HL-60 (cell line): ENCODE data around the gene BIRC6.
"Not testable (repeated sequence)": the region's sequence is repeated elsewhere in the genome, so short reads cannot be mapped to it uniquely, and the experiment has no call there.

Experiments used
- DNase-seq, 2 experiments: peaks; one replicate each; pipeline ENCODE4 v3.0.0-alpha.2; 2010 to 2020; ENCODE audit warnings: low read depth in 1 of 2, low spot score in 1 of 2
- H3K27ac ChIP-seq: fragments of 250-450 bp; sonication (Bioruptor Pico); replicated peaks from 2 replicates; pipeline ENCODE4 v1.5.1; 2020; ENCODE audit warnings: mild to moderate bottlenecking, moderate library complexity
- H3K27me3 ChIP-seq: fragments of 250-450 bp; sonication (Bioruptor Pico); 2 replicates; pipeline ENCODE4 v1.5.1; 2021; ENCODE audit warnings: mild to moderate bottlenecking, moderate library complexity; ENCODE audit not compliant: insufficient read depth, poor library complexity, severe bottlenecking
- H3K4me3 ChIP-seq: replicated peaks from 2 replicates; pipeline ENCODE4 v1.5.1; 2011; ENCODE audit warnings: mild to moderate bottlenecking, control low read depth, low read length; ENCODE audit not compliant: insufficient read depth
- CTCF ChIP-seq: IDR thresholded peaks from one replicate; pipeline ENCODE4 v1.5.1; 2011; ENCODE audit warnings: low read length, control low read depth, inconsistent platforms; ENCODE audit not compliant: insufficient read depth
- GABPA ChIP-seq: IDR thresholded peaks from 2 replicates; pipeline ENCODE4 v1.6.1; 2012; ENCODE audit warnings: low read depth
- POLR2AphosphoS5 ChIP-seq: IDR thresholded peaks from 2 replicates; pipeline ENCODE4 v1.6.1; 2012; ENCODE audit warnings: low read depth
- SPI1 ChIP-seq: IDR thresholded peaks from 2 replicates; pipeline ENCODE4 v1.6.1; 2012; ENCODE audit warnings: low read depth, mild to moderate bottlenecking, borderline replicate concordance
- TF ChIP-seq, protein P1 (sequence below): IDR thresholded peaks from 2 replicates; pipeline ENCODE4 v1.6.1; 2012; ENCODE audit warnings: low read depth; ENCODE audit not compliant: insufficient replicate concordance

The BIRC6 gene

GRCh38 chr2:32363597-32363996, 6.8 kb downstream of the BIRC6 start:
- H3K4me3 ChIP-seq: no peak overlapping the region
- no peaks in the 10 kb centered on the region for H3K27me3 ChIP-seq
- TF ChIP-seq SPI1: no peak
- TF ChIP-seq, protein P1, sequence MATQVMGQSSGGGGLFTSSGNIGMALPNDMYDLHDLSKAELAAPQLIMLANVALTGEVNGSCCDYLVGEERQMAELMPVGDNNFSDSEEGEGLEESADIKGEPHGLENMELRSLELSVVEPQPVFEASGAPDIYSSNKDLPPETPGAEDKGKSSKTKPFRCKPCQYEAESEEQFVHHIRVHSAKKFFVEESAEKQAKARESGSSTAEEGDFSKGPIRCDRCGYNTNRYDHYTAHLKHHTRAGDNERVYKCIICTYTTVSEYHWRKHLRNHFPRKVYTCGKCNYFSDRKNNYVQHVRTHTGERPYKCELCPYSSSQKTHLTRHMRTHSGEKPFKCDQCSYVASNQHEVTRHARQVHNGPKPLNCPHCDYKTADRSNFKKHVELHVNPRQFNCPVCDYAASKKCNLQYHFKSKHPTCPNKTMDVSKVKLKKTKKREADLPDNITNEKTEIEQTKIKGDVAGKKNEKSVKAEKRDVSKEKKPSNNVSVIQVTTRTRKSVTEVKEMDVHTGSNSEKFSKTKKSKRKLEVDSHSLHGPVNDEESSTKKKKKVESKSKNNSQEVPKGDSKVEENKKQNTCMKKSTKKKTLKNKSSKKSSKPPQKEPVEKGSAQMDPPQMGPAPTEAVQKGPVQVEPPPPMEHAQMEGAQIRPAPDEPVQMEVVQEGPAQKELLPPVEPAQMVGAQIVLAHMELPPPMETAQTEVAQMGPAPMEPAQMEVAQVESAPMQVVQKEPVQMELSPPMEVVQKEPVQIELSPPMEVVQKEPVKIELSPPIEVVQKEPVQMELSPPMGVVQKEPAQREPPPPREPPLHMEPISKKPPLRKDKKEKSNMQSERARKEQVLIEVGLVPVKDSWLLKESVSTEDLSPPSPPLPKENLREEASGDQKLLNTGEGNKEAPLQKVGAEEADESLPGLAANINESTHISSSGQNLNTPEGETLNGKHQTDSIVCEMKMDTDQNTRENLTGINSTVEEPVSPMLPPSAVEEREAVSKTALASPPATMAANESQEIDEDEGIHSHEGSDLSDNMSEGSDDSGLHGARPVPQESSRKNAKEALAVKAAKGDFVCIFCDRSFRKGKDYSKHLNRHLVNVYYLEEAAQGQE: no peak
- TF ChIP-seq POLR2AphosphoS5: no peak
- H3K27ac ChIP-seq: no peak overlapping the region
- DNase-seq: no peak

DNA sequence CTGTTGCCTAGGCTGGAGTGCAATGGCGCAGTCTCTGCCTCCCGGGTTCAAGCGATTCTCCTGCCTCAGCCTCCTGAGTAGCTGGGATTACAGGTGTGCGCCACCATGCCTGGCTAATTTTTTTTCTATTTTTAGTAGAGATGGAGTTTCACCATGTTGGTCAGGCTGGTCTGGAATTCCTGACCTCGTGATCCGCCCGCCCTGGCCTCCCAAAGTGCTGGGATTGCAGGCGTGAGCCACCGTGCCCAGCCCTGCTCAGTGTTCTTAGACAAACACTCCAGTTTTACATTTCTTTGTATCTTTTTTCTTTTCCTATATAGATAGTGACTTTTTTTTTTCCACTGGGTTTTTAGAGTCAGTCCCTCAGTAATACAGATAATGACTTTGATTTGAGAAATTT, 7.5 kb downstream of the BIRC6 start:
- not testable (repeated sequence) for DNase-seq, H3K4me3 ChIP-seq, H3K27ac ChIP-seq, H3K27me3 ChIP-seq

DNA sequence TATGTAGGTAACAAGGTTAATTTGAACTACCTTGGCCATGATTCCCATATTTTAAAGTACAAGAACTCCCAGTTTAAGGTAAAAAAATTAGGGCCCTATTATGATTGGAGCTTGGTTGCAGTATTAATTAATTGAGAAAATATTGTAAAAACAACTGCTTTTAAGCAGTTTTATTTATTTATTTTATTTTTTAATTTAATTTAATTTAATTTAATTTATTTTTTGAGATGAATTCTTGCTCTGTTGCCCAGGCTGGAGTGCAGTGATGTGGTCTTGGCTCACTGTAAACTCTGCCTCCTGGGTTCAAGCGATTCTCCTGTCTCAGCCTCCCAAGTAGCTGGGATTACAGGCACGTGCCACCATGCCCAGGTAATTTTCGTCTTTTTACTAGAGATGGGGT, 8.9 kb downstream of the BIRC6 start:
- H3K27ac ChIP-seq, DNase-seq, H3K27me3 ChIP-seq, H3K4me3 ChIP-seq: not testable (repeated sequence)

DNA sequence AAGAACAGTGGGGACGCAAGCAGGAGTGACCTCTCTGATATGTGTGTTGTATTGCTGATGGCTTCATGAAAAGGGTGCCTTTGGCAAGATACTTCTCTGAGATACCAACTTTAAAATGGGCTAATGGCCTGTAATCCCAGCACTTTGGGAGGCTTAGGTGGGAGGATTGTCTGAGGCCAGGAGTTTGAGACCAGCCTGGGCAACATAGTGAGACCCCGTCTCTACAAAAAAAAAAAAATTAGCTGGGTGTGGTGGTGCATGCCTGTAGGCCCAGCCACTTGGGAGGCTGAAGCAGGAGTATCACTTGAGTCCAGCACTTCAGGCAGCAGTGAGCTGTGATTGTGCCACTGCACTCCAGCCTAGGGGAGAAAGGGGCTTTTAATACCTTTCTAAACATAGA, 9.8 kb downstream of the BIRC6 start:
- no peak for DNase-seq
- no peak for TF ChIP-seq SPI1
- TF ChIP-seq, protein P1: no peak
- no peak for TF ChIP-seq POLR2AphosphoS5
- no peaks in the 10 kb centered on the region for H3K27me3 ChIP-seq
- H3K27ac ChIP-seq: no peak overlapping the region
- H3K4me3 ChIP-seq: no peak overlapping the region

DNA sequence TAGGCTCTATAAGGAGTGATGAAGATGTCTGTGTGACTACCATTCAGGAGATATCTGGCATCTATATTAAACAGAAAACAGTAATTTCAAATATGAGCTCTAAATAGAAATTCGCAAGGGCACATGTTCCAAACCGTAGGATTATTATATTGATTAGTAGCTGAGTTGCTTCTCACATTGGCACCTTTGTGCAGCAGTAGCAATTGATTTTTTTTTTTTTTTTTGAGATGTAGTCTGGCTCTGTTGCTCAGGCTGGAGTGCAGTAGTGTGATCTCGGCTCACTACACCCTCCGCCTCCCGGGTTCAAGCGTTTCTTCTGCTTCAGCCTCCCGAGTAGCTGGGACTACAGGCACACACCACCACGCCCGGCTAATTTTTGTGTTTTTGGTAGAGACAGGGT, 12.4 kb downstream of the BIRC6 start:
- no peak for TF ChIP-seq SPI1
- no peak for TF ChIP-seq CTCF
- no peak for TF ChIP-seq POLR2AphosphoS5
- TF ChIP-seq, protein P1: no peak
- no peak for TF ChIP-seq GABPA
- Histone ChIP-seq H3K4me3 (no peak overlapping the region), H3K27me3 (no peaks in the 10 kb centered on the region), H3K27ac (no peak overlapping the region)
- no peak for DNase-seq

DNA sequence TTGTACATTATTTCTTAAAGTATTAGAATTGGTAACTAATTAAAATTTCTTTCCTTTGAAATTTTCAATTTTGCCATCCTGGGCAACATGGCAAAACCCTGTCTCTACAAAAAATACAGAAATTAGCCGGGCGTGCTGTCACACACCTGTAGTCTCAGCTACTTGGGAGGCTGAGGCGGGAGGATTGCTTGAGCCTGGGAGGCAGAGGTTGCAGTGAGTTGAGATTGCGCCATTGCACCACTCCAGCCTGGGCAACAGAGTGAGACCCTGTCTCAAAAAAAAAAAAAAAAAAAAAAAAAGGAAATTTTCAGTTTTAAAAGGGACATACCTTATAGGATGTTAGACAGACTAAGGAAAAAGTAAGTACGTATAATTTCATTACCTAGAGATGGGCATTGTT, 14.1 kb downstream of the BIRC6 start:
- H3K27ac ChIP-seq, H3K4me3 ChIP-seq, H3K27me3 ChIP-seq, DNase-seq: not testable (repeated sequence)
